Ovary (tissue), 3 donors: ENCODE data around the gene AKNA.

Experiments used
- EP300 ChIP-seq: sonication (generic); formaldehyde crosslinking; IDR thresholded peaks from one replicate; pipeline ENCODE4 v1.6.1; 2017; ENCODE audit warnings: antibody characterized with exemption
- POLR2A ChIP-seq: fragments of 450-650 bp; IDR thresholded peaks from one replicate; pipeline ENCODE4 v1.6.1; 2017; ENCODE audit warnings: antibody characterized with exemption, mild to moderate bottlenecking, moderate library complexity
- TF ChIP-seq, protein P1 (sequence below), 3 donors: fragments of 450-650 bp in 2 of 3; fragments of 200-600 bp in 1 of 3; IDR thresholded peaks; one replicate each; pipeline versions ENCODE4 v1.5.1 to v1.8.0; 2016 to 2022; ENCODE audit warnings: antibody characterized with exemption in 3 of 3, mild to moderate bottlenecking in 1 of 3
- donor health status: DM: no; HTN: no; CAD: no.

DNA sequence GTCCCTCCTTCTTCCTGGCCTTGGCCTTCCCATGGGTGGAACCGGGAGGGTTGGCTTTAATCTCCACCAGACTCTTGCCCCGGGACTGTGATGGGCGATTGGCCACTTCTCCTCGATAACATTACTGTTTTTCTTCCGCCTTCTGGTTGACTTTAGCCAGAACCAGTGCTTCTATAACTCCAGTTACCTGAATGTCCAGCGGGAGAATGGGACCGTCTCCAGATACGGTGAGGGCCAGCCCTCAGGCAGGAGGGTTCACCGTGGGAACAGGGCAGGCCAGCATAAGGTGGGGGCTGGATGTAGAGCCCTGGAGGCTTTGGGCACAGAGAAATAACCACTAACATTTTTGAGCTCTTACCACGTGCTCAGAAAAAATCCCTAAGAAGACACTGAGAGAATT, 57.1 kb downstream of the AKNA start:
- TF ChIP-seq POLR2A = no peak
- TF ChIP-seq, protein P1, sequence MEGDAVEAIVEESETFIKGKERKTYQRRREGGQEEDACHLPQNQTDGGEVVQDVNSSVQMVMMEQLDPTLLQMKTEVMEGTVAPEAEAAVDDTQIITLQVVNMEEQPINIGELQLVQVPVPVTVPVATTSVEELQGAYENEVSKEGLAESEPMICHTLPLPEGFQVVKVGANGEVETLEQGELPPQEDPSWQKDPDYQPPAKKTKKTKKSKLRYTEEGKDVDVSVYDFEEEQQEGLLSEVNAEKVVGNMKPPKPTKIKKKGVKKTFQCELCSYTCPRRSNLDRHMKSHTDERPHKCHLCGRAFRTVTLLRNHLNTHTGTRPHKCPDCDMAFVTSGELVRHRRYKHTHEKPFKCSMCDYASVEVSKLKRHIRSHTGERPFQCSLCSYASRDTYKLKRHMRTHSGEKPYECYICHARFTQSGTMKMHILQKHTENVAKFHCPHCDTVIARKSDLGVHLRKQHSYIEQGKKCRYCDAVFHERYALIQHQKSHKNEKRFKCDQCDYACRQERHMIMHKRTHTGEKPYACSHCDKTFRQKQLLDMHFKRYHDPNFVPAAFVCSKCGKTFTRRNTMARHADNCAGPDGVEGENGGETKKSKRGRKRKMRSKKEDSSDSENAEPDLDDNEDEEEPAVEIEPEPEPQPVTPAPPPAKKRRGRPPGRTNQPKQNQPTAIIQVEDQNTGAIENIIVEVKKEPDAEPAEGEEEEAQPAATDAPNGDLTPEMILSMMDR (IDR thresholded peaks at IDR 0.05) = no peak
- no peak for TF ChIP-seq EP300
